IPS-18a (cell line): ENCODE results near the gene MORC2.

Source experiments
- H3K27ac ChIP-seq: one replicate; pipeline ENCODE4 v1.5.1; 2013; ENCODE audit warnings: low read length
- H3K27me3 ChIP-seq: one replicate; pipeline ENCODE4 v1.6.1; 2013; ENCODE audit warnings: mild to moderate bottlenecking, low read length; ENCODE audit not compliant: control insufficient read depth, insufficient read depth
- H3K36me3 ChIP-seq: one replicate; pipeline ENCODE4 v1.6.1; 2013; ENCODE audit warnings: low read depth, low read length; ENCODE audit not compliant: control insufficient read depth
- H3K4me1 ChIP-seq: one replicate; pipeline ENCODE4 v1.6.1; 2013; ENCODE audit warnings: low read depth, low read length; ENCODE audit not compliant: control insufficient read depth
- H3K4me3 ChIP-seq: one replicate; pipeline ENCODE4 v1.5.1; 2013; ENCODE audit warnings: low read length
- H3K9ac ChIP-seq: one replicate; pipeline ENCODE4 v1.6.1; 2013; ENCODE audit warnings: mild to moderate bottlenecking, low read length, moderate library complexity
- H3K9me3 ChIP-seq: one replicate; pipeline ENCODE4 v1.6.1; 2013; ENCODE audit warnings: low read depth, low read length; ENCODE audit not compliant: control insufficient read depth

Gene MORC2

GRCh38 chr22:30947816-30948454 lies 20.6 kb downstream of the MORC2 start:
- H3K9ac ChIP-seq, result no peak overlapping the region
- peaks cover 97% of the 10 kb centered on the region for H3K36me3 ChIP-seq

GRCh38 chr22:30947173-30947815 lies 21.3 kb downstream of the MORC2 start:
- H3K4me3 ChIP-seq, result no peak overlapping the region
- H3K36me3 ChIP-seq, result peaks cover 95% of the 10 kb centered on the region
- no peaks in the 10 kb centered on the region for H3K9me3 ChIP-seq
- no peak overlapping the region for H3K9ac ChIP-seq
- no peaks in the 10 kb centered on the region for H3K27me3 ChIP-seq
- H3K27ac ChIP-seq, result no peak overlapping the region
- no peaks in the 10 kb centered on the region for H3K4me1 ChIP-seq

More at GRCh38 chr22:30947816-30948454, 20.6 kb downstream of the MORC2 start:
- Histone ChIP-seq H3K4me1 (no peaks in the 10 kb centered on the region), H3K4me3 (no peak overlapping the region), H3K27ac (no peak overlapping the region), H3K9me3 (no peaks in the 10 kb centered on the region), H3K27me3 (no peaks in the 10 kb centered on the region)

- Histone ChIP-seq H3K4me3 (no peak overlapping the region), H3K9ac (no peak overlapping the region), H3K27me3 (no peaks in the 10 kb centered on the region), H3K9me3 (no peaks in the 10 kb centered on the region), H3K27ac (no peak overlapping the region), H3K36me3 (peaks cover 97% of the 10 kb centered on the region), H3K4me1 (no peaks in the 10 kb centered on the region)
Measured at GRCh38 chr22:30946354-30946753, 22.2 kb downstream of the MORC2 start.

GRCh38 chr22:30945653-30946052 lies 22.9 kb downstream of the MORC2 start:
- Histone ChIP-seq H3K9me3 (no peaks in the 10 kb centered on the region), H3K27ac (no peak overlapping the region), H3K36me3 (peaks cover 97% of the 10 kb centered on the region), H3K9ac (no peak overlapping the region), H3K4me1 (no peaks in the 10 kb centered on the region), H3K27me3 (no peaks in the 10 kb centered on the region), H3K4me3 (no peak overlapping the region)

- Histone ChIP-seq H3K27me3 (no peaks in the 10 kb centered on the region), H3K9me3 (no peaks in the 10 kb centered on the region), H3K27ac (no peak overlapping the region), H3K36me3 (peaks cover 97% of the 10 kb centered on the region), H3K4me3 (no peak overlapping the region), H3K4me1 (no peaks in the 10 kb centered on the region), H3K9ac (no peak overlapping the region)
Measured at GRCh38 chr22:30944986-30945385, 23.6 kb downstream of the MORC2 start.

GRCh38 chr22:30943368-30943767 lies 25.2 kb downstream of the MORC2 start:
- no peak overlapping the region for H3K27ac ChIP-seq
- H3K4me1 ChIP-seq, result no peaks in the 10 kb centered on the region
- H3K9ac ChIP-seq, result no peak overlapping the region
- H3K27me3 ChIP-seq, result no peaks in the 10 kb centered on the region
- H3K9me3 ChIP-seq, result no peaks in the 10 kb centered on the region
- H3K36me3 ChIP-seq, result peaks cover 95% of the 10 kb centered on the region
- H3K4me3 ChIP-seq, result no peak overlapping the region

- no peak overlapping the region for H3K27ac ChIP-seq
- H3K9ac ChIP-seq, result no peak overlapping the region
- no peaks in the 10 kb centered on the region for H3K27me3 ChIP-seq
- peaks cover 95% of the 10 kb centered on the region for H3K36me3 ChIP-seq
- H3K4me3 ChIP-seq, result no peak overlapping the region
- no peaks in the 10 kb centered on the region for H3K9me3 ChIP-seq
- no peaks in the 10 kb centered on the region for H3K4me1 ChIP-seq
Measured at GRCh38 chr22:30941363-30941740, 27.2 kb downstream of the MORC2 start.

- H3K9me3 ChIP-seq, result no peaks in the 10 kb centered on the region
- H3K36me3 ChIP-seq, result peaks cover 95% of the 10 kb centered on the region
- H3K9ac ChIP-seq, result no peak overlapping the region
- no peak overlapping the region for H3K27ac ChIP-seq
- no peaks in the 10 kb centered on the region for H3K4me1 ChIP-seq
- H3K4me3 ChIP-seq, result no peak overlapping the region
- no peaks in the 10 kb centered on the region for H3K27me3 ChIP-seq
Measured at GRCh38 chr22:30940685-30941362, 27.8 kb downstream of the MORC2 start.

GRCh38 chr22:30934053-30934452 lies 34.5 kb downstream of the MORC2 start:
- H3K4me1 ChIP-seq, result no peaks in the 10 kb centered on the region
- peaks cover 94% of the 10 kb centered on the region for H3K36me3 ChIP-seq

GRCh38 chr22:30933457-30933856 lies 35.1 kb downstream of the MORC2 start:
- Histone ChIP-seq H3K4me3 (no peak overlapping the region), H3K36me3 (peaks cover 95% of the 10 kb centered on the region), H3K9me3 (no peaks in the 10 kb centered on the region), H3K9ac (no peak overlapping the region), H3K27ac (no peak overlapping the region), H3K27me3 (no peaks in the 10 kb centered on the region), H3K4me1 (no peaks in the 10 kb centered on the region)

More at GRCh38 chr22:30934053-30934452, 34.5 kb downstream of the MORC2 start:
- H3K9ac ChIP-seq, result no peak overlapping the region
- H3K4me3 ChIP-seq, result no peak overlapping the region
- H3K27ac ChIP-seq, result no peak overlapping the region
- no peaks in the 10 kb centered on the region for H3K27me3 ChIP-seq
- H3K9me3 ChIP-seq, result no peaks in the 10 kb centered on the region

GRCh38 chr22:30932661-30933060 lies 35.9 kb downstream of the MORC2 start:
- Histone ChIP-seq H3K4me3 (no peak overlapping the region), H3K27me3 (no peaks in the 10 kb centered on the region), H3K27ac (no peak overlapping the region), H3K36me3 (peaks cover 96% of the 10 kb centered on the region), H3K9ac (no peak overlapping the region), H3K9me3 (no peaks in the 10 kb centered on the region), H3K4me1 (no peaks in the 10 kb centered on the region)
